Measurements from ENCODE around the gene TLE5.
A peak's percentile ranks its signal among the peaks of the same experiment; 100 is the strongest.
"Not testable (repeated sequence)": the region's sequence is repeated elsewhere in the genome, so short reads cannot be mapped to it uniquely, and the experiment has no call there.

Gene TLE5

GRCh38 chr19:3095441-3096191 is 33.3 kb upstream of the TLE5 start:
- Histone ChIP-seq H3K9ac (ENCODE audit: low read length) (peak overlapping the region; percentile 71), H3K79me2 (ENCODE audit: insufficient read depth, low read length) (no peaks in the 10 kb centered on the region), H3K4me2 (ENCODE audit: low read depth, low read length, poor library complexity, severe bottlenecking) (peak overlapping the region; percentile 87)

GRCh38 chr19:3094601-3095440 is 32.5 kb upstream of the TLE5 start:
- Histone ChIP-seq H3K4me2 (ENCODE audit: low read depth, low read length, poor library complexity, severe bottlenecking) (peak overlapping the region; percentile 87), H3K4me3 (ENCODE audit: insufficient read depth, low read length, poor library complexity, severe bottlenecking) (peak overlapping the region; percentile 60), H3K9me3 (ENCODE audit: insufficient read depth, low read length) (no peaks in the 10 kb centered on the region), H3K9ac (ENCODE audit: low read length) (peak overlapping the region; percentile 71), H3K27me3 (ENCODE audit: low read length) (no peaks in the 10 kb centered on the region), H3K9me2 (replicated peaks; ENCODE audit: insufficient read depth, low read length) (no peaks in the 10 kb centered on the region), H2AFZ (ENCODE audit: low read depth, low read length, severe bottlenecking) (peak overlapping the region; percentile 7), H4K20me1 (ENCODE audit: low read depth, low read length) (no peaks in the 10 kb centered on the region), H3K27ac (ENCODE audit: low read depth, low read length) (no peak overlapping the region), H3K79me2 (ENCODE audit: insufficient read depth, low read length) (no peaks in the 10 kb centered on the region), H3K36me3 (ENCODE audit: low read length) (no peaks in the 10 kb centered on the region), H3F3A (ENCODE audit: insufficient read depth) (no peaks in the 10 kb centered on the region)
- TF ChIP-seq CTCF (IDR thresholded peaks at IDR 0.05; ENCODE audit: insufficient read depth, low read length, poor library complexity, severe bottlenecking) (no peak), EZH2phosphoT487 (conservative IDR thresholded peaks at IDR 0.05; ENCODE audit: low read length) (no peak)

More at GRCh38 chr19:3095441-3096191, 33.3 kb upstream of the TLE5 start:
- no peaks in the 10 kb centered on the region for H3K9me3 ChIP-seq (ENCODE audit: insufficient read depth, low read length)
- no peak overlapping the region for H3K4me3 ChIP-seq (ENCODE audit: insufficient read depth, low read length, poor library complexity, severe bottlenecking)
- no peak overlapping the region for H2AFZ ChIP-seq (ENCODE audit: low read depth, low read length, severe bottlenecking)
- no peaks in the 10 kb centered on the region for H3K36me3 ChIP-seq (ENCODE audit: low read length)
- no peak for TF ChIP-seq CTCF (IDR thresholded peaks at IDR 0.05; ENCODE audit: insufficient read depth, low read length, poor library complexity, severe bottlenecking)
- no peak for TF ChIP-seq EZH2phosphoT487 (conservative IDR thresholded peaks at IDR 0.05; ENCODE audit: low read length)
- no peaks in the 10 kb centered on the region for H4K20me1 ChIP-seq (ENCODE audit: low read depth, low read length)
- H3K27me3 ChIP-seq (ENCODE audit: low read length): no peaks in the 10 kb centered on the region
- H3K27ac ChIP-seq (ENCODE audit: low read depth, low read length): no peak overlapping the region
- no peaks in the 10 kb centered on the region for H3F3A ChIP-seq (ENCODE audit: insufficient read depth)
- no peaks in the 10 kb centered on the region for H3K9me2 ChIP-seq (replicated peaks; ENCODE audit: insufficient read depth, low read length)

- not testable (repeated sequence) for H3K9ac ChIP-seq (ENCODE audit: low read length); H3K27ac ChIP-seq (ENCODE audit: low read depth, low read length)
Observed at GRCh38 chr19:3089299-3089855, 27.1 kb upstream of the TLE5 start.

More at GRCh38 chr19:3089299-3089855, 27.1 kb upstream of the TLE5 start:
- H3F3A ChIP-seq (ENCODE audit: insufficient read depth); H2AFZ ChIP-seq (ENCODE audit: low read depth, low read length, severe bottlenecking); H4K20me1 ChIP-seq (ENCODE audit: low read depth, low read length); H3K9me2 ChIP-seq (replicated peaks; ENCODE audit: insufficient read depth, low read length); H3K79me2 ChIP-seq (ENCODE audit: insufficient read depth, low read length); H3K4me3 ChIP-seq (ENCODE audit: insufficient read depth, low read length, poor library complexity, severe bottlenecking); H3K27me3 ChIP-seq (ENCODE audit: low read length); H3K4me2 ChIP-seq (ENCODE audit: low read depth, low read length, poor library complexity, severe bottlenecking); H3K9me3 ChIP-seq (ENCODE audit: insufficient read depth, low read length); H3K36me3 ChIP-seq (ENCODE audit: low read length): not testable (repeated sequence)

Data from SU-DHL-6 (cell line).